Measurements from ENCODE around the gene PPP2R2B.

PPP2R2B gene

GRCh38 chr5:146675636-146676035 lies 202.9 kb downstream of the PPP2R2B start:
- H3K4me3 ChIP-seq (ENCODE audit: control insufficient read depth, low read depth, low read length), result no peak overlapping the region
- TF ChIP-seq CTCF (IDR thresholded peaks at IDR 0.05; ENCODE audit: control insufficient read depth, insufficient read depth, low read depth, low read length, missing control alignments), result no peak
- no peak for DNase-seq (ENCODE audit: low read depth)

GRCh38 chr5:146672866-146673265 lies 205.7 kb downstream of the PPP2R2B start:
- H3K4me3 ChIP-seq (ENCODE audit: control insufficient read depth, low read depth, low read length), result no peak overlapping the region
- no peak for DNase-seq (ENCODE audit: low read depth)
- TF ChIP-seq CTCF (IDR thresholded peaks at IDR 0.05; ENCODE audit: control insufficient read depth, insufficient read depth, low read depth, low read length, missing control alignments), result no peak

- no peak for DNase-seq (ENCODE audit: low read depth)
- no peak for TF ChIP-seq CTCF (IDR thresholded peaks at IDR 0.05; ENCODE audit: control insufficient read depth, insufficient read depth, low read depth, low read length, missing control alignments)
- no peak overlapping the region for H3K4me3 ChIP-seq (ENCODE audit: control insufficient read depth, low read depth, low read length)
Observed at GRCh38 chr5:146671561-146672295, 206.8 kb downstream of the PPP2R2B start.

GRCh38 chr5:146669656-146670055 lies 208.9 kb downstream of the PPP2R2B start:
- no peak overlapping the region for H3K4me3 ChIP-seq (ENCODE audit: control insufficient read depth, low read depth, low read length)
- DNase-seq (ENCODE audit: low read depth), result no peak
- no peak for TF ChIP-seq CTCF (IDR thresholded peaks at IDR 0.05; ENCODE audit: control insufficient read depth, insufficient read depth, low read depth, low read length, missing control alignments)

GRCh38 chr5:146667633-146668272 lies 210.8 kb downstream of the PPP2R2B start:
- TF ChIP-seq CTCF (IDR thresholded peaks at IDR 0.05; ENCODE audit: control insufficient read depth, insufficient read depth, low read depth, low read length, missing control alignments), result no peak

GRCh38 chr5:146662229-146662628 lies 216.3 kb downstream of the PPP2R2B start:
- no peak for DNase-seq (ENCODE audit: low read depth)
- peak; percentile 21 for TF ChIP-seq CTCF (IDR thresholded peaks at IDR 0.05; ENCODE audit: control insufficient read depth, insufficient read depth, low read depth, low read length, missing control alignments)
- no peak overlapping the region for H3K4me3 ChIP-seq (ENCODE audit: control insufficient read depth, low read depth, low read length)

More at GRCh38 chr5:146667633-146668272, 210.8 kb downstream of the PPP2R2B start:
- H3K4me3 ChIP-seq (ENCODE audit: control insufficient read depth, low read depth, low read length), result no peak overlapping the region
- peak; percentile 39 for DNase-seq (ENCODE audit: low read depth)

Data from AG09309 (cell line).